GM18861 (cell line): ENCODE data around the gene GABBR2.

Source experiments
- ATAC-seq: cut with Tn5 transposase; IDR thresholded peaks from one replicate; pipeline ENCODE4 v1.9.1; 2021; ENCODE audit not compliant: unreplicated experiment

GABBR2 gene

GRCh38 chr9:98453589-98454311, 255.0 kb downstream of the GABBR2 start:
- no peak for ATAC-seq

- ATAC-seq, result no peak
Measured at GRCh38 chr9:98451576-98451975, 257.2 kb downstream of the GABBR2 start.

GRCh38 chr9:98450496-98450895, 258.2 kb downstream of the GABBR2 start:
- no peak for ATAC-seq

GRCh38 chr9:98449871-98450270, 258.9 kb downstream of the GABBR2 start:
- no peak for ATAC-seq

- no peak for ATAC-seq
Measured at GRCh38 chr9:98445576-98445975, 263.2 kb downstream of the GABBR2 start.

- ATAC-seq, result no peak
Measured at GRCh38 chr9:98444601-98445000, 264.1 kb downstream of the GABBR2 start.

- ATAC-seq, result no peak
Measured at GRCh38 chr9:98442541-98442940, 266.2 kb downstream of the GABBR2 start.

- no peak for ATAC-seq
Measured at GRCh38 chr9:98442114-98442513, 266.6 kb downstream of the GABBR2 start.

GRCh38 chr9:98438666-98439065, 270.1 kb downstream of the GABBR2 start:
- no peak for ATAC-seq

- ATAC-seq, result no peak
Measured at GRCh38 chr9:98437458-98438034, 271.2 kb downstream of the GABBR2 start.

- no peak for ATAC-seq
Measured at GRCh38 chr9:98432960-98433359, 275.8 kb downstream of the GABBR2 start.

- no peak for ATAC-seq
Measured at GRCh38 chr9:98432134-98432533, 276.6 kb downstream of the GABBR2 start.

- no peak for ATAC-seq
Measured at GRCh38 chr9:98430535-98431292, 278.0 kb downstream of the GABBR2 start.

GRCh38 chr9:98429613-98430012, 279.1 kb downstream of the GABBR2 start:
- ATAC-seq, result no peak

- ATAC-seq, result no peak
Measured at GRCh38 chr9:98428454-98428853, 280.3 kb downstream of the GABBR2 start.

- ATAC-seq, result no peak
Measured at GRCh38 chr9:98427491-98427890, 281.2 kb downstream of the GABBR2 start.

GRCh38 chr9:98425079-98425478, 283.7 kb downstream of the GABBR2 start:
- no peak for ATAC-seq

GRCh38 chr9:98419260-98419603, 289.5 kb downstream of the GABBR2 start:
- ATAC-seq, result no peak

- no peak for ATAC-seq
Measured at GRCh38 chr9:98418578-98419259, 290.0 kb downstream of the GABBR2 start.

- no peak for ATAC-seq
Measured at GRCh38 chr9:98416294-98417248, 292.2 kb downstream of the GABBR2 start.

GRCh38 chr9:98415782-98416181, 293.0 kb downstream of the GABBR2 start:
- no peak for ATAC-seq
